Neural cell (in vitro differentiated cells): ENCODE measurements around the gene ODF4. TPM values are rescaled to one million over a fixed set of nuclear protein-coding genes. Genes with fewer than 3 reads are reported as not detected.

Experiments
- H2AFZ ChIP-seq: fragments of 200-600, 300-800 bp; sonication (generic), shearing (Covaris generic); 2 replicates; pipeline ENCODE4 v1.6.0; 2014; ENCODE audit warnings: low read depth, mild to moderate bottlenecking, antibody characterized with exemption, low read length, moderate library complexity
- H3F3A ChIP-seq: fragments of 200-600 bp; shearing (Covaris generic); 2 replicates; pipeline ENCODE4 v1.6.1; 2016; ENCODE audit warnings: mild to moderate bottlenecking, moderate library complexity, mixed read lengths, antibody characterized with exemption, low read length; ENCODE audit not compliant: insufficient read depth, poor library complexity, severe bottlenecking
- H3K27ac ChIP-seq: fragments of 200-600, 300-800 bp; sonication (generic), shearing (Covaris generic); 2 replicates; pipeline ENCODE4 v1.5.1; 2014; ENCODE audit warnings: mild to moderate bottlenecking, low read length, moderate library complexity
- H3K27me3 ChIP-seq: fragments of 300-800, 200-600 bp; sonication (generic), shearing (Covaris generic); 2 replicates; pipeline ENCODE4 v1.6.0; 2014; ENCODE audit warnings: mild to moderate bottlenecking, low read depth, low read length, moderate library complexity; ENCODE audit not compliant: insufficient read depth
- H3K36me3 ChIP-seq: fragments of 300-800, 200-600 bp; sonication (generic), shearing (Covaris generic); 2 replicates; pipeline ENCODE4 v1.5.1; 2014; ENCODE audit warnings: mild to moderate bottlenecking, antibody characterized with exemption, low read length, moderate library complexity; ENCODE audit not compliant: insufficient read depth
- H3K4me2 ChIP-seq: fragments of 300-800, 200-600 bp; sonication (generic), shearing (Covaris generic); 2 replicates; pipeline ENCODE4 v1.6.0; 2014; ENCODE audit warnings: mild to moderate bottlenecking, low read length
- H3K4me3 ChIP-seq: fragments of 300-800, 200-600 bp; sonication (generic), shearing (Covaris generic); 2 replicates; pipeline ENCODE4 v1.5.1; 2014; ENCODE audit warnings: mild to moderate bottlenecking, low read length, moderate library complexity
- H3K79me2 ChIP-seq: fragments of 200-600 bp; shearing (Covaris generic); replicated peaks from 2 replicates; pipeline ENCODE4 v1.6.0; 2014; ENCODE audit warnings: mild to moderate bottlenecking, low read length, moderate library complexity; ENCODE audit not compliant: insufficient read depth
- H3K9ac ChIP-seq: fragments of 300-800, 200-600 bp; sonication (generic), shearing (Covaris generic); 2 replicates; pipeline ENCODE4 v1.6.1; 2016; ENCODE audit warnings: mild to moderate bottlenecking, low read length, mixed read lengths
- H3K9me2 ChIP-seq: fragments of 200-600 bp; shearing (Covaris generic); 2 replicates; pipeline ENCODE4 v1.6.1; 2016; ENCODE audit warnings: mild to moderate bottlenecking, low read length, mixed read lengths; ENCODE audit not compliant: insufficient read depth
- H3K9me3 ChIP-seq: fragments of 200-600, 300-800 bp; sonication (generic), shearing (Covaris generic); 2 replicates; pipeline ENCODE4 v1.6.1; 2016; ENCODE audit warnings: mild to moderate bottlenecking, mixed run types, low read length, moderate library complexity, mixed read lengths
- H4K20me1 ChIP-seq: fragments of 200-600 bp; shearing (Covaris generic); 2 replicates; pipeline ENCODE4 v1.6.1; 2016; ENCODE audit warnings: mild to moderate bottlenecking, mixed run types; ENCODE audit not compliant: insufficient read depth
- CTCF ChIP-seq: fragments of 450-650 bp; IDR thresholded peaks from 2 replicates; pipeline ENCODE4 v1.5.1; 2014; ENCODE audit warnings: antibody characterized with exemption, mild to moderate bottlenecking, moderate library complexity; ENCODE audit not compliant: poor library complexity, severe bottlenecking
- EP300 ChIP-seq: fragments of 450-650 bp; conservative IDR thresholded peaks from 2 replicates; pipeline ENCODE4 v1.6.1; 2014; ENCODE audit warnings: antibody characterized with exemption, mild to moderate bottlenecking, moderate library complexity; ENCODE audit not compliant: poor library complexity, severe bottlenecking
- EZH2 ChIP-seq: fragments of 200-600, 300-800 bp; shearing (Covaris generic), sonication (generic); IDR thresholded peaks from 2 replicates; pipeline ENCODE4 v1.6.1; 2014; ENCODE audit warnings: antibody characterized with exemption, low read length, borderline replicate concordance, mild to moderate bottlenecking; ENCODE audit not compliant: insufficient read depth, poor library complexity, severe bottlenecking
- MXI1 ChIP-seq: fragments of 450-650 bp; conservative IDR thresholded peaks from 2 replicates; pipeline ENCODE4 v1.6.1; 2014; ENCODE audit warnings: antibody characterized with exemption, mild to moderate bottlenecking; ENCODE audit not compliant: poor library complexity, severe bottlenecking
- POLR2AphosphoS5 ChIP-seq: IDR thresholded peaks from 2 replicates; pipeline ENCODE4 v1.6.1; 2012
- RAD21 ChIP-seq: fragments of 450-650 bp; conservative IDR thresholded peaks from 2 replicates; pipeline ENCODE4 v1.6.1; 2014; ENCODE audit warnings: antibody characterized with exemption, mild to moderate bottlenecking, moderate library complexity
- SMC3 ChIP-seq: fragments of 450-650 bp; conservative IDR thresholded peaks from 2 replicates; pipeline ENCODE4 v1.6.1; 2014; ENCODE audit warnings: antibody characterized with exemption, mild to moderate bottlenecking, moderate library complexity; ENCODE audit not compliant: poor library complexity
- TAF1 ChIP-seq: IDR thresholded peaks from 2 replicates; pipeline ENCODE4 v1.6.1; 2012; ENCODE audit warnings: low read depth
- polyA plus RNA-seq: library from polyadenylated mRNA; depleted of rRNA; stranded (reverse); fragments of >200 nt; gene quantifications from 2 replicates; pipeline ENCODE4 v1.2.3, GENCODE V29; 2014
- TF ChIP-seq, protein P1 (sequence below): IDR thresholded peaks from 2 replicates; pipeline ENCODE4 v1.6.1; 2012; ENCODE audit warnings: borderline replicate concordance

ODF4 gene
- polyA plus RNA-seq, 1 donor from 2014 or later = not detected

GRCh38 chr17:8333281-8333680, 6.4 kb upstream of the ODF4 start (continued):
- TF ChIP-seq CTCF (no peak), SMC3 (no peak), POLR2AphosphoS5 (no peak), TAF1 (no peak), RAD21 (no peak)

- Histone ChIP-seq H2AFZ (no peak overlapping the region), H3K9me2 (no peaks in the 10 kb centered on the region), H3K4me2 (no peak overlapping the region), H3K4me3 (peak overlapping the region; percentile 11), H3K36me3 (no peaks in the 10 kb centered on the region), H3F3A (no peaks in the 10 kb centered on the region), H3K79me2 (no peaks in the 10 kb centered on the region), H3K27me3 (no peaks in the 10 kb centered on the region), H3K27ac (peak overlapping the region; percentile 5), H3K9me3 (no peaks in the 10 kb centered on the region), H4K20me1 (no peaks in the 10 kb centered on the region), H3K9ac (peak overlapping the region; percentile 26)
- TF ChIP-seq EP300 = peak; percentile 27
- TF ChIP-seq, protein P1, sequence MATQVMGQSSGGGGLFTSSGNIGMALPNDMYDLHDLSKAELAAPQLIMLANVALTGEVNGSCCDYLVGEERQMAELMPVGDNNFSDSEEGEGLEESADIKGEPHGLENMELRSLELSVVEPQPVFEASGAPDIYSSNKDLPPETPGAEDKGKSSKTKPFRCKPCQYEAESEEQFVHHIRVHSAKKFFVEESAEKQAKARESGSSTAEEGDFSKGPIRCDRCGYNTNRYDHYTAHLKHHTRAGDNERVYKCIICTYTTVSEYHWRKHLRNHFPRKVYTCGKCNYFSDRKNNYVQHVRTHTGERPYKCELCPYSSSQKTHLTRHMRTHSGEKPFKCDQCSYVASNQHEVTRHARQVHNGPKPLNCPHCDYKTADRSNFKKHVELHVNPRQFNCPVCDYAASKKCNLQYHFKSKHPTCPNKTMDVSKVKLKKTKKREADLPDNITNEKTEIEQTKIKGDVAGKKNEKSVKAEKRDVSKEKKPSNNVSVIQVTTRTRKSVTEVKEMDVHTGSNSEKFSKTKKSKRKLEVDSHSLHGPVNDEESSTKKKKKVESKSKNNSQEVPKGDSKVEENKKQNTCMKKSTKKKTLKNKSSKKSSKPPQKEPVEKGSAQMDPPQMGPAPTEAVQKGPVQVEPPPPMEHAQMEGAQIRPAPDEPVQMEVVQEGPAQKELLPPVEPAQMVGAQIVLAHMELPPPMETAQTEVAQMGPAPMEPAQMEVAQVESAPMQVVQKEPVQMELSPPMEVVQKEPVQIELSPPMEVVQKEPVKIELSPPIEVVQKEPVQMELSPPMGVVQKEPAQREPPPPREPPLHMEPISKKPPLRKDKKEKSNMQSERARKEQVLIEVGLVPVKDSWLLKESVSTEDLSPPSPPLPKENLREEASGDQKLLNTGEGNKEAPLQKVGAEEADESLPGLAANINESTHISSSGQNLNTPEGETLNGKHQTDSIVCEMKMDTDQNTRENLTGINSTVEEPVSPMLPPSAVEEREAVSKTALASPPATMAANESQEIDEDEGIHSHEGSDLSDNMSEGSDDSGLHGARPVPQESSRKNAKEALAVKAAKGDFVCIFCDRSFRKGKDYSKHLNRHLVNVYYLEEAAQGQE = no peak
Observed at GRCh38 chr17:8337802-8338752, 1.6 kb upstream of the ODF4 start.

DNA sequence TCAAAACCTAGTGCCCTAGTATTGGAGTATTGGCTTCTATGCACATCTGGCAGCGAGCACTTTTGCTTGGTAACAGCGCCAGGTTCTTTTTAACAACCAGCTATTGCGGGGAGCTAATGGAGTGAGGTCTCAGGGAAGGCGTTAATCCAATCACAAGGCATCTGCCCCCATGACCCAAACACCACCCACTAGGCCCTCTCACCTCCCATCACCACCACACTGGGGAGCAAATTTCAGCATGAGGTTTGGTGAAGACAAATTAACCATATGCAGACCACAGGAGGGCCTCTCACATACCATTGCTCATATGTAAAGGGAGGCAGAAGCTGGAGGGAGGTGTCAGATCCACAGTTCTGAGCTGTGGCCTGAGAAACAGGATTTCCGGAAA, 893 bp upstream of the ODF4 start:
- Histone ChIP-seq H3K4me3 (no peak overlapping the region), H3K79me2 (no peaks in the 10 kb centered on the region), H3K9me3 (no peaks in the 10 kb centered on the region), H3K27me3 (no peaks in the 10 kb centered on the region), H3K9me2 (no peaks in the 10 kb centered on the region), H3F3A (no peaks in the 10 kb centered on the region), H3K9ac (no peak overlapping the region), H4K20me1 (no peaks in the 10 kb centered on the region), H3K36me3 (no peaks in the 10 kb centered on the region), H3K4me2 (no peak overlapping the region), H3K27ac (no peak overlapping the region), H2AFZ (no peak overlapping the region)
- TF ChIP-seq EZH2 = no peak
- no peak for TF ChIP-seq RAD21
- no peak for TF ChIP-seq MXI1
- no peak for TF ChIP-seq EP300
- TF ChIP-seq SMC3 = no peak
- no peak for TF ChIP-seq TAF1
- TF ChIP-seq CTCF = no peak
- TF ChIP-seq POLR2AphosphoS5 = no peak
- TF ChIP-seq, protein P1 = no peak
